Ramos (cell line): ENCODE data around the gene ID2.

Experiments used
- in situ Hi-C: fragments of 300-500 bp; cut with MboI; formaldehyde crosslinking; loops from one replicate; pipeline ENCODE4 v1.14.3; 2022; ENCODE audit warnings: low sequenced_read_pairs; ENCODE audit not compliant: unreplicated experiment

The ID2 gene

DNA sequence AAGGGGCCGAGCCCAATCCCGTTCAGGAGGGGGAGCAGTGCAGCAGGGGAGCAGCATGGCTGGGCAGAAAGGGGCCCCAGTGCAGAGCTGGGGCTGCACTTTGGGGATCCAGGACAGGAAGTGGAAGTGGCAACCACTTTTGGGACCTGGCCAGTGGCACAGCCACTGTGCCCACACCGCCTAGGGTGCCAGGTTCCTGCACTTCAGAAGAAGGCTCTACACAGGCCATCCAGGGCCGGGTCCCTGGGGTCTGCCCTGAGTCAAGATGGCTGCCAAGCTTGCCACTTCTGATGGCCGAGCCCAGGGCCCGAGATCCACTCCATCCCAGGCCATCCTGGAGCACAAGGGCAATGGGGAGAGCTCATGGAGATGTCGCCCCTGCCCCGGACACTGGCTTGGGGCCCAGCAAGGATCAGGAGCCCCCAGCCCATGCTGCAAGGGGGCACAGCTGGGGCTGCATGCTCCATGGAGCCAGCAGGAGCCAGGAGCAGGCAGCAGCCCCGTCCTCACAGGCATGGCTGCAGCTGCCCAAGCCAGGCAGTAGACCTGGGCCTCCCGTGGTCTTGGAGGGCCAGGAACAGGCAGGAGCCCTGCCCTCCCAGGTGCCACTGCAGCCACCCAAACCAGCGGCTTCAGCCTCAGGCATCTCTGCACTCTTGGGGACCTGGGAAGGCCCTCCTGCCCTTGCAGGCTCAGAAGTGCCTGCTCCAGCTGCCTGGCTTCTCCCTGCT, 35.0 kb upstream of the ID2 start:
- in situ Hi-C loops, result no loop called here

DNA sequence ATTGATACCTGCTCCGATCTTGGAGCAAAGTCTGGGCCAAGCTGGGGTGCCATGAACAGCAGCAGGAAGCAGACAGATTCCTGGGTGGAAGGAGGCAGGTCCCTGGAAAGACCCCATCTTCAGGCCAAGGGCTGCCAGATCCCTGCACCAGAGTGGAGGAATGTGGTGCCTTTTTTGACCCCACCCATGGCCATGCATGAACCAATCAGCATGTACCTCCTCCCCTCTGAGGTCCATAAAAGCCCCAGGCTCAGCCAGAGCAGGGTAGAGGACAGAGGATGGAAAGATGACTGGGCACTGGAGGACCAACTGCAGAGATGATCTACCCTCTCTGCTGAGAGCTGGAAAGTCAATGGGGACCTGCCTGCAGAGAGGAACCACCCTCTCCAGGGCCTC, 34.4 kb upstream of the ID2 start:
- in situ Hi-C loops, result no loop called here

DNA sequence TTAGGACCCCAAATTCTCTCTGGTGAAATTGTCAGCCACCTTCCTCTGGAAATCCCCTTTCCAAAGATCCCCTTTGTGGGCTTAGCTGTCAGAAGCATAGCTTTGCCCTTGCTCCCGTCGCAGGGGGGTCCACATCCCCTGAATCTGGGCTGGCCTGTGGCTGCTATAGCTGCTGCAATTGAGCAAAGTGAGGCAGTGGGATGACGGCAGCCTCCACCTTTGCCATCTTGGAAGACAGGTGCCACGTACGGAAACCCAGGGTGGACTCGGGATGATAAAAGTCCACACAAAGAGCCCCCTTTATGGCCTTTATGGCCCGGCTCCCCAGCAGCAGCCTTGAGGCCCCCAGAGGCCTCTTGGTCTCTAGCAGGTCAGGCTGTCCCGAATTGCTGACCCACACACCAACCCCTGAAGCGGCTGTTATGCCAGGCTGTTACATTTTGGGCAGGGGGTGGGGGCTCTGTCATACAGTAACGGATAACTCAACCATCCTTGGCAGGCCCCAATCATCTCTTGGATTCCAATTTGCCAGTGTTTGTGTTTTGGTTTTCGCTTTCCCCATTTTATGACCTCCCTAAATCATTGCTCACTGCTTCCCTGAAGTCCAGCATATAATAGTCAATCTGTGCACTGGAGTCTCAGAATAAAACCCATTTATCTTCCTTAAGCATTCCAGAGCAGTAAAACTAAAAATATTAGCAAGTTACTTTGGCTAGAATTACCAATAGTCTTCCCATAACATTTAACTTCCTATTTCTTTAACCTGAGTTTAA, 33.2 kb upstream of the ID2 start:
- in situ Hi-C loops, result no loop called here

- in situ Hi-C loops, result no loop called here
These were observed 32.1 kb upstream of the ID2 start for GRCh38 chr2:8649718-8650117.

DNA sequence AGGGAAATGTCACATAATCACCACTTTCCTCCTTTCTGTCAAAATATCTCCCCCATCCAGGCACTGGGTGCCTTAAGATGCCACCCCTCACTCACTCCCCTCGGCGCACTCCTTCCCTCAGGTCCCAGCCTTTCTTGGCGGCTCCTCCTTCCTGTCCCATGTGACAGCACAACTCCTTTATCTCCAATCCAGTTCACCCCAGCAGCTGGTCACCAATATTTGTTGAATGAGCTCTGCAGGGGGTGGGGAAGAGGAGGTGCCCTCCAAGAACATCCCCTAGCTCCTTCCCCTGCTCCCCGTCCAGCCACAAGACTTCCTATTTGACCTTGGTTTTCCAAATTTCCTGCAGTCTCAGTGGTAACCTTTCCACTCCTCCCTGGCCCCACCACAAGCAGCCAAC, 31.6 kb upstream of the ID2 start:
- in situ Hi-C loops, result no loop called here

GRCh38 chr2:8652774-8653426, 29.0 kb upstream of the ID2 start:
- in situ Hi-C loops, result no loop called here

GRCh38 chr2:8653485-8653884, 28.4 kb upstream of the ID2 start:
- in situ Hi-C loops, result no loop called here

- in situ Hi-C loops, result no loop called here
These were observed 27.8 kb upstream of the ID2 start for GRCh38 chr2:8654041-8654440.

DNA sequence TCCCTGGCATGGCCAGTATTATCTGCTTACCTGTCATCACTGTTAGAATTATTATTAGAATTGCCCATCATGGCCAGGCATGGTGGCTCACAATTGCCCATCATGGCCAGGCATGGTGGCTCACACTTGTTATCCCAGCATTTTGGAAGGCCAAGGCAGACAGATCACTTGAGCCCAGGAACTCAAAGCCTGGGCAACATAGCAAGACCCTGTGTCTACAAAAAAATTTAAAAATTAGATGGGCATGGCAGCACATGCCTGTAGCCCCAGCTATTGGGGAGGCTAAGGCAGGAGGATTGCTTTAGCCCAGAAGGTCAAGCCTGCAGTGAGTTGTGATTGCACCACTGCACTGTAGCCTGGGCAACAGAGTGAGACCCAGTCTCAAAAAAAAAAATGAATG, 27.4 kb upstream of the ID2 start:
- in situ Hi-C loops, result no loop called here

DNA sequence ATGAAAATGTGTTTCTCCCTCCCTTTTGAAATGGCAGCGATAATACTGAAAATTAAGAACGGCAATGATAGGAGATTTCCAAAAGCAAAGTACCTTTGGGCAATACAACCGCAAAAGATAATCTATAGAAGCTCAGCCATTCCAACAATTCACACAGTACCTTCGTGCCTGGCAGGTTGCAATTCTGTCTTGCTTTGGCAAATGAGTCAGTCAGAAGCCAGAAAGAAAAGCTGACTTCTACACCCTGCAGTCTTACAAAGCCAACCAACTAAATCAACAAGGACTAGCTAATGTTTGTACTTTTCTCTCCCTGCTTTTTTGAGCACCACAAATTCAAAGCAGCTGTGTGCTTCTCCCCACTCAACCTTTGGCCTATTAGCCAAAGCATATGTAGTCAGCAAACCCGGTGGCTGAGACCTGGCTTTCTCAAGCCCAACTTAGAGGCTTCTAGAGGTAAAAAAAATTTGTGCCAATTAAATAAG, 25.7 kb upstream of the ID2 start:
- in situ Hi-C loops, result no loop called here

GRCh38 chr2:8656811-8657210, 25.0 kb upstream of the ID2 start:
- in situ Hi-C loops, result no loop called here

DNA sequence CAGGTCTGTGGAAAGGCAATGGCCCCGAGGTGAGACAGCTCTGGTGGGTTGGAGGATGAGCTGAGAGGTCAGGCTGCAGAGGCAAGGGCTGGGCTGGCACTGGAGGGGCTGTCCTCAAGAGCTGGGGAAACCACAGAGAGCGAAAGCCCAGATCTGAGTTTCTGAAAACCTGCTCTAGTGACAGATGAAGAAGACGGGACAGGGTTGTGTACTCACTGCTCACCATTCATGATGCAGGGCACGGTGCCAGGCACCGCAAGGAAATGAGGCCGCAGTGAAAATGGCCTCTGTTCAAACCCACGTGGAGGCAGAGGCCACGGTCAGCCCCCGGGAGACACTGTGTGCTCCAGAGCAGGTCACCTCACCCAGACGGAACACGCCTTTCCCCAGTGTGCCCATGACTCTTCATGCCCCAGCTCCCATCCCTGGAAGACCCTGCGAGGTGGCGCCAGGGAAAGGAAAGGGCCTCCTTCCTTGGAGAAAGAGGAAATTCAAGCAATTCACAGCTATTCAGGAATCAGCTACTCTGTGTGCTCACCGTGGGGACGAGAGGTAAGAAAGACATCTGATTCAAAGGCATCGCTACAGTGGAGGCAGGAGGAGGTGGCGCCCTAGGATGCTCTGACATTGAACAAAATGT, 24.3 kb upstream of the ID2 start:
- in situ Hi-C loops, result no loop called here

DNA sequence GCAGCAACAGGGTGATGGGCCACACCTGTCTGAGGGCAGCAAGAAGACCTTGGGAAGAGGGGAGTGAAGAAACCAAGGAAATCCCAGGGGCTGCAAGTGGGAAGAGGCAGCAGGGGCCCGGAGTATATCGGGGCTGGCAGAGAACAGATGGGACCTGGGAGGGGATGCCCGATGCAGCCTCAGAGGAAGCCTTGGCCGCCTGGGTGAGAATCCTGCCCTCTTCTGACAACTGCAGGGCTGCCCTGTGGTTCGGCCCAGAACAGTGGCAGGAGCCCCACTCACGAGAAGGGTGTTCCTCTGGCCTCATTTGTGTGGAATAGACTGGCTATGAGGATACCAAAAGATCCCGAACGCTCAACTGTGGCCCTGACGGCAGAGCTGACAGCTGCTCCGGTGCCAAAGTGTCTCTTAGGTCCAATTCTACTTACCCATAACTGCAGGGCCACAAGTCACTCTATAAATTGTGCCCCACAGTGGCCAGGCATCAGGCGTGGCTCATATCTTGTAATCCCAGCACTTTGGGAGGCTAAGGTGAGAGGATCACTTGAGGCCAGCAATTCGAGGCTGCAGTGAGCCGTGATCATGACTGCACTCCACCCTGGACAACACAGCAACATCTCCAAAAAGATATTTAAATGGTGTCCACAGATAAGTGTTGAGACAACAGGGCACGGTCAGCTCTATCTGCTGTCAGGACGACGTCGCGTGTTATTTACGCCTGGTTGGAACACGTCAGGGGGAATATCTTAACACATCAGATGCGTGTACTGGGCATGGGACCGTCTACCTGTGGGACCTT, 23.6 kb upstream of the ID2 start:
- in situ Hi-C loops, result no loop called here

DNA sequence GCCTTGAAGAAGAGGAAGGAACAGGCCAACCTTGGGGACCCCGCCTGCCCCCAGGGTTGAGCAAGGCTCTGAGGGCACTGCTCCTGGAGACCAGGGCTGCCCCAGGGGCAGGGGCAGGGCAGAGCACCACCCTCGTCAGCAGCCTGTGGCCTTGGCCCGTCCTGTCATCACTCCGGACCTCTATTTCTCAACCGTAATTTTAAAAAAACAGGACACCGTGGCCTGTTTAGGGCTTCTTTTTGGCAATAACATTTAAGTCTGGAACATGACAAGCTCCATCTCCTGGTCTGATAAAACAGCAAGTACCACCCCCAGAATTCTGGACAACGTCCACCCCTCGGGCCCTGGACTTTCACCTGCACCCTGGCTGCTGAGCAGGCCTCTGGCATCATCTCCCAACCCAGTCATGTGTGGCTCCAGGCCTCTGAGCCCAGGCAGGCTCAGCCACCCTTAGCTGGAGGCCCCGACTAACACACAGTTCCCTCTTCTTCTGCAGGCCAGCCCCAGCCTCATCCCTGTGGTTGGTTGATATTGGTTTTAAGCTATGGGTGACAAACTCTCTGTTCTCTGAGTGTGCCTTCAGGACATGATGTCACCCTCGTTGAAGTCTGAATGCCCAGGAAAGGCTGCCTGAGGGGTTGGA, 22.6 kb upstream of the ID2 start:
- in situ Hi-C loops, result no loop called here

DNA sequence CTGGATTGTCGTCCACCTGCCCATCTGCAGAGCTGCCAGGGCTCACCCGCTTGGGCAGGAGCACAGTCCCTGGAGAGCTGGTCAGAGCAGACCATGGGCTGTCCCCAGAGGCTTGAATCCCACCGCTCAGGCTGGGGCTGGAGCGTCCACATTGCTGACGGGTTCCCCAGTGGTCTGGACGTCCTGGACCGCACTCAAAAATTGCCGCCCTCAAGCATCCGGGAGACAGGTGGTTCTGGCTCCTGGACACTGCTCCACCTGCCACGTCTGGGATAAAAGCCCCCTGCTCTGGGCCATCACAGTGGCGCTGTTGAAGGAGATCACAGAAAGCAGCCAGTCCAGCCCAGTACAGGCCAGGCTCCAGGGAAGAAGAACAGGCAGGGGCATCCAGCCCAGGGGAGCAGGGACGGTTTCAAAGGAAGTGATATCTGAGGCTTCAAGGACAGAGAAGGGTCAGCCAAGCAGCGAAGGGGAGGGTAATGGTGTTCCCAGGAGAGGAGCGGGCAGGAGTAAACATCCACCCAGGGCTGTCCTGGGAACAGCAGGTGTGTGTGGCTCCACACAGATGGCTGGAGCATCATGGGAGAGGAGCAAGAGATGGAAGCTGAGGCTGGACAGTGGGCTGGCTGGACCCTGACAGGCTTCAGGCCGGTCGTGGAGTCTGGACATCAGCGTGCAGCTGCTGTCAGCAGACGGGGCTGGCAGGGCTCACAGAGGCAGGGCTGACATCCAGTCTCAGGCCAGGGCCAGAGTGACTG, 21.9 kb upstream of the ID2 start:
- in situ Hi-C loops, result no loop called here

- in situ Hi-C loops, result no loop called here
These were observed 20.6 kb upstream of the ID2 start for GRCh38 chr2:8661235-8661634.

GRCh38 chr2:8661736-8662135, 20.1 kb upstream of the ID2 start:
- in situ Hi-C loops, result no loop called here

- in situ Hi-C loops, result no loop called here
These were observed 19.5 kb upstream of the ID2 start for GRCh38 chr2:8662239-8662879.
